Ishikawa (cell line): ENCODE measurements around the gene CDIP1.

Source experiments
- CEBPB ChIP-seq: IDR thresholded peaks from 2 replicates; pipeline ENCODE4 v1.6.1; 2012
- CREB1 ChIP-seq: IDR thresholded peaks from 2 replicates; pipeline ENCODE4 v1.6.1; 2012; ENCODE audit warnings: low read depth
- EGR1 ChIP-seq: IDR thresholded peaks from 2 replicates; pipeline ENCODE4 v1.6.1; 2012
- EP300 ChIP-seq: IDR thresholded peaks from 2 replicates; pipeline ENCODE4 v1.6.1; 2012; ENCODE audit warnings: borderline replicate concordance
- FOXM1 ChIP-seq: IDR thresholded peaks from 2 replicates; pipeline ENCODE4 v1.6.1; 2012; ENCODE audit warnings: low read depth, borderline replicate concordance
- NFIC ChIP-seq: IDR thresholded peaks from 2 replicates; pipeline ENCODE4 v1.6.1; 2012
- RAD21 ChIP-seq: IDR thresholded peaks from 2 replicates; pipeline ENCODE4 v1.6.1; 2012; ENCODE audit warnings: low read depth
- TAF1 ChIP-seq: IDR thresholded peaks from 2 replicates; pipeline ENCODE4 v1.6.1; 2012; ENCODE audit warnings: low read depth, mild to moderate bottlenecking
- TCF12 ChIP-seq: IDR thresholded peaks from 2 replicates; pipeline ENCODE4 v1.6.1; 2012; ENCODE audit warnings: low read depth
- TEAD4 ChIP-seq: IDR thresholded peaks from 2 replicates; pipeline ENCODE4 v1.6.1; 2012
- YY1 ChIP-seq: IDR thresholded peaks from 2 replicates; pipeline ENCODE4 v1.6.1; 2012; ENCODE audit warnings: low read depth
- ZBTB7A ChIP-seq: IDR thresholded peaks from 2 replicates; pipeline ENCODE4 v1.6.1; 2012; ENCODE audit warnings: low read depth
- TF ChIP-seq, protein P1 (sequence below): IDR thresholded peaks from 2 replicates; pipeline ENCODE4 v1.6.1; 2012
- TF ChIP-seq, protein P2 (sequence below): IDR thresholded peaks from 2 replicates; pipeline ENCODE4 v1.6.1; 2012; ENCODE audit warnings: low read depth, mild to moderate bottlenecking
- TF ChIP-seq, protein P3 (sequence below): IDR thresholded peaks from 2 replicates; pipeline ENCODE4 v1.6.1; 2012

Gene CDIP1

DNA sequence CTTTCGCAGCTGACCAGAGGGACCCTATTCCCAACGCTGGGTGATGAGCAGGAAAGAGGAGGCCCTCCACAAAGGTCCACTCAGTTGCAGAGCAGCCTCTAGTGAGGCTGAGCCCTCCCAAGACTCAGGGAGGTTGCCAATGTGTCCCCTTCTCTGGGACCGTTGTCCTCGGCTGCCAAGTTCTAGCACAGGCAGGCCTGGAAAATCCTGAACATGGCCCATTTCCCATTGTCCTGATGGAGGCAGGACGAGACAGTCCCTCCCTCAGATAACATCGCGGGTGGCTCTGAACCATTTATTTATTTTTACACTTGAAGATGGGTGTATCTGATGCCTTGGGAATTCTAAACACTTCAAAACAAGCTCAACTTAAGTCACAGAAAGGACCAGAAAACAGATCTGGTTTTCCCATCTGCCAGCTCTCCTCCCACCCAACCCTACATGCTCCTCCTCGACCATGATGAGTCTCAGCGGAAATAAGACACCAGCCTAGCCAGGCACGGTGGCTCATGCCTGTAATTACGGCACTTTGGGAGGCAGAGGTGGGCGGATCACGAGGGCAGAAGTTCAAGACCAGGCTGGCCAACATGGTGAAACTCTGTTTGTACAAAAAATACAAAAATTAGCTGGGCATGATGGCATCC, 12.8 kb downstream of the CDIP1 start:
- TF ChIP-seq FOXM1 (no peak), CREB1 (no peak), ZBTB7A (no peak)

DNA sequence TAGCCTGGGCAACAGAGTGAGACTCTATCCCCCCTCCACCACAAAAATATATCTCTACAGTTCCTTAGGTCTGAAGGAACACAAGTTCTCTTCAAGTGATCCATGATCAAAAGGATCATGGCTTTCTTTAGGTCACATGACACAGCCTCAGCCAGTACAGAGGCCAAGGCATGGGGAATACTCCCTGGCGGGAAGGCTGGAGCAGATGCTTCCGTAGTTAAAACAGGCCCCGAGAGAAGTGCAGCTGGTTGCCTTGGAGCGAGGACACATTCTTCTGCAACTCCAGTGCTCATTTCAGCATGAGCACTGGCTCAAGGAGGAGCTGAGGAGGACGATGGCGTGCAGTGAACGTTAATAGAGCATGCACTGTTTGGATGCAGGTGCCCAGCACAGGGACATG, 13.5 kb downstream of the CDIP1 start:
- no peak for TF ChIP-seq RAD21
- TF ChIP-seq, protein P1, sequence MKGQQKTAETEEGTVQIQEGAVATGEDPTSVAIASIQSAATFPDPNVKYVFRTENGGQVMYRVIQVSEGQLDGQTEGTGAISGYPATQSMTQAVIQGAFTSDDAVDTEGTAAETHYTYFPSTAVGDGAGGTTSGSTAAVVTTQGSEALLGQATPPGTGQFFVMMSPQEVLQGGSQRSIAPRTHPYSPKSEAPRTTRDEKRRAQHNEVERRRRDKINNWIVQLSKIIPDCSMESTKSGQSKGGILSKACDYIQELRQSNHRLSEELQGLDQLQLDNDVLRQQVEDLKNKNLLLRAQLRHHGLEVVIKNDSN, result peak; percentile 37

DNA sequence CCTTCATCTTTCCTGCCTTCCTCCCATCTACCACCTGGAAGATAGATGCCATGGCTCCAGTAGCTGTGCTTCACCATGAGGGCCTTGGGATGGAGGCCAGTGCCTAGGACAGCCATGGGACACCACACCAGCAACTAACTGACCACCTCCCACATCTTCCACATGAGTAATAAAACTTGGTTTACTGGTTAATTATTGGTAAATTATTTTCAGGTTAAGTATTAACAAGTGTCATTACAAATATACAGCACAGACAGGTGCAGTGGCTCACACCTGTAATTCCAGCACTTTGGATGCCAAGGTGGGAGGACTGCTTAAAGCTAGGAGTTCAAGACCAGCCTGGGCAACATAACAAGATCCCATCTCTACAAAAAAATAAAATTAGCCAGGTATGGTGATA, 14.0 kb downstream of the CDIP1 start:
- TF ChIP-seq NFIC (no peak), RAD21 (no peak), FOXM1 (no peak), TEAD4 (no peak)

DNA sequence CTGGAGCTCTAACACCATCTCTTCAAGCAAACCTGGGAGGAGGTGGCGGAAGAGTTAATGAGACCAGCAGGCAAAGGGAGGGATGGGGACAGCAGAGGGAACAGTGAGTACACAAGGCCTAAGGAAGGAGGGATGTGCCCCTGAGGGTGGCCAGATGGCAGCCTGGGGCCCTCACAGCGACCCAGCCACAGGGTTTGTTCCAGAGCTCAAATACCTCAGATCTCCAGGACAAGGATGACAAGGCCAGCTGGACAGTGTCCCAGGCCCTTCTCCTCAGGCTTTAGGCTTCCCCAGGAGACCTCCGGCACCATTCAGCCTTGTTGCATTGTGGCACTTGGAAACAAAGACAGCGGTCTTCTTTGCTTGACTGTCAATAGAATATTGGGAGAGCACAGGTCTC, 14.9 kb downstream of the CDIP1 start:
- no peak for TF ChIP-seq ZBTB7A
- no peak for TF ChIP-seq RAD21

DNA sequence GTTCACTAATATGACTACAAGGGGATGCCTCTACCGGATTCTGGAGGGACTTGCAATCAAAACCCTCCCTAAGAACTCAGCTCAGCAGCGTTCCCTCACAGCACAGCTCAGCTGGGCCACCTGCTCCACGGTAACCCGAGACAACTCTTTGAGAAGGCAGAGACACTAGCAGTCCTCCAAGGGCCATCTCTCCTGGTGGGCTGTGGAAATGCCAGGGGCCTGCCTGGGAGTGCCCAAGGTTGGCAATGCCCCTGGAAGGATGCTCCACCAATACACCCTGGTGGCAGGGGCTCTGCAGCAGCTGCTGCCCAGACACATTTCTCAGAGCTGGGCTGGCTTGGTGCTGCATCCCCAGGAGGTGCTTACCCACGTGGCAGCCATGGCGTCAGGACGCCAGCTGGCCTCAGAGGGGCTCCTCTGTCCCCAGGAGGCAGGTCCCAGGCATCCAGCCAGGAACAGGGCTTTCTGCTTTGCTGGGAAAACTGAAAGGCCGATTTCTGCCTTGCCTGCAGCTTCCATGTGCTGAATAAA, 16.5 kb downstream of the CDIP1 start:
- TF ChIP-seq ZBTB7A (no peak), NFIC (no peak), TCF12 (no peak), EGR1 (no peak), TEAD4 (no peak), CEBPB (no peak)
- TF ChIP-seq, protein P2, sequence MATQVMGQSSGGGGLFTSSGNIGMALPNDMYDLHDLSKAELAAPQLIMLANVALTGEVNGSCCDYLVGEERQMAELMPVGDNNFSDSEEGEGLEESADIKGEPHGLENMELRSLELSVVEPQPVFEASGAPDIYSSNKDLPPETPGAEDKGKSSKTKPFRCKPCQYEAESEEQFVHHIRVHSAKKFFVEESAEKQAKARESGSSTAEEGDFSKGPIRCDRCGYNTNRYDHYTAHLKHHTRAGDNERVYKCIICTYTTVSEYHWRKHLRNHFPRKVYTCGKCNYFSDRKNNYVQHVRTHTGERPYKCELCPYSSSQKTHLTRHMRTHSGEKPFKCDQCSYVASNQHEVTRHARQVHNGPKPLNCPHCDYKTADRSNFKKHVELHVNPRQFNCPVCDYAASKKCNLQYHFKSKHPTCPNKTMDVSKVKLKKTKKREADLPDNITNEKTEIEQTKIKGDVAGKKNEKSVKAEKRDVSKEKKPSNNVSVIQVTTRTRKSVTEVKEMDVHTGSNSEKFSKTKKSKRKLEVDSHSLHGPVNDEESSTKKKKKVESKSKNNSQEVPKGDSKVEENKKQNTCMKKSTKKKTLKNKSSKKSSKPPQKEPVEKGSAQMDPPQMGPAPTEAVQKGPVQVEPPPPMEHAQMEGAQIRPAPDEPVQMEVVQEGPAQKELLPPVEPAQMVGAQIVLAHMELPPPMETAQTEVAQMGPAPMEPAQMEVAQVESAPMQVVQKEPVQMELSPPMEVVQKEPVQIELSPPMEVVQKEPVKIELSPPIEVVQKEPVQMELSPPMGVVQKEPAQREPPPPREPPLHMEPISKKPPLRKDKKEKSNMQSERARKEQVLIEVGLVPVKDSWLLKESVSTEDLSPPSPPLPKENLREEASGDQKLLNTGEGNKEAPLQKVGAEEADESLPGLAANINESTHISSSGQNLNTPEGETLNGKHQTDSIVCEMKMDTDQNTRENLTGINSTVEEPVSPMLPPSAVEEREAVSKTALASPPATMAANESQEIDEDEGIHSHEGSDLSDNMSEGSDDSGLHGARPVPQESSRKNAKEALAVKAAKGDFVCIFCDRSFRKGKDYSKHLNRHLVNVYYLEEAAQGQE, result no peak

DNA sequence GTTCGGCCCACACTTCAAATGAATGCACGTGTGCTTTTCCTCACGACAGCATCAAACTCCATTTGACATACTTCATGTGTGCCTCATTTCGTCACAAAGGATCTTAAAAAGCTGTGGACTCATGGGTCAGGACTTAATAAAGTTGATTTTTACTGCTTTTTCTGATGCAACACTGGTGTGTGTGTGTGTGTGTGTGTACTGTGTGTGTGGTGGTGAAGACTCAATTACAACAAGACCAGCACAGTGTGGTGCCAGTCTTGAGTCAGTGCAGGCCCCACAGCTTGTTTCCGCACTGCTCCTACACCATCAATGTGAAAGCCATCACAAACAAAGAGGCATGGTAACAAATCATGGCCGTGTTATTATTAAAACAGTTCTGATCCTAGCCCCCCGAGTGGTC, 17.7 kb downstream of the CDIP1 start:
- TF ChIP-seq RAD21, result no peak
- TF ChIP-seq YY1, result no peak
- TF ChIP-seq, protein P1, result no peak
- TF ChIP-seq ZBTB7A, result no peak
- TF ChIP-seq TAF1, result no peak
- no peak for TF ChIP-seq EGR1
- no peak for TF ChIP-seq NFIC
- no peak for TF ChIP-seq CREB1
- TF ChIP-seq TCF12, result no peak
- TF ChIP-seq, protein P2, result no peak
- TF ChIP-seq CEBPB, result no peak
- TF ChIP-seq, protein P3, sequence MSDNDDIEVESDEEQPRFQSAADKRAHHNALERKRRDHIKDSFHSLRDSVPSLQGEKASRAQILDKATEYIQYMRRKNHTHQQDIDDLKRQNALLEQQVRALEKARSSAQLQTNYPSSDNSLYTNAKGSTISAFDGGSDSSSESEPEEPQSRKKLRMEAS, result no peak
- TF ChIP-seq TEAD4, result no peak
- TF ChIP-seq FOXM1, result no peak
- no peak for TF ChIP-seq EP300

DNA sequence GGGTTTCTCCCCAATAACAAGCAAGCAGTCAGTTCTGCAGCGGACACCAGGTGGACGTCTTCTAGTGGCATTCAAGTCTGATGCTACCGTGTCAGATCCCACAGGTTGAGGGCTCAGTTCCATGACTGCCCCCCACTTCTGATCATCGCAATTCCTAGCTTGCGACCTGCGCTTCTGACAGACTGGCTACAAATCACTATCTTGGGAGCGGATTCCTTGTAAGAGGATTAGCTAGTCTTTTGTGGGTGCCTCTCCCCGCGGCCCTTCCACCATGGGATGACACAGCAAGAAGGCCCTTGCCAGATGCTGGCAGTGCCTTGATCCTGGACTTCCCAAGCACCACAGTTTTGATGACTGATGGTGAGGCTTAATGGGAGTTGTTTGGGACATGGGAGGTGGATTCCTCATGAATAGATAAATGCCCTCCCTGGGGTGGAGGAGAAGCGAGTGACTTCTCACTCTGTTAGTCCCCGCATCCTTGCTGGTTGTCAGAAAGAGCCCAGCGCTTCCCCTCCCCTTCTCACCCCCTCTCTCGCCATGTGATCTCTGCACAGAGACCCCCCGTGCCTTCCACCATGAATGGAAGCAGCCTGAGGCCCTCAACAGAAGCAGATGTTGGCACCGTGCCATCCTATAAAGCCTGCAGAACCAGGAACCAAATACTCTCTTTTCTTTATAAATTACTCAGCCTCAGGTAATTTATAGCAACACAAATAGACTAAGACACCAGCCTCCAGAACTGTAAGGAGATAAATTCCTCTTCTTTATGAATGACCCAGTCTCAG, 19.1 kb downstream of the CDIP1 start:
- TF ChIP-seq NFIC, result peak; percentile 51; the same call in 1 of the 2 replicates
- TF ChIP-seq, protein P3, result no peak
